HCT116 (cell line): ENCODE data around the gene POU1F1. TPM values are rescaled to one million over a fixed set of nuclear protein-coding genes. Genes with fewer than 3 reads are reported as not detected.
A peak's percentile ranks its signal among the peaks of the same experiment; 100 is the strongest.

Experiments
- ATAC-seq: fragments of 200-7000 bp; cut with Tn5 transposase; 2 replicates; pipeline ENCODE4 v1.9.1; 2020; ENCODE audit warnings: mild to moderate bottlenecking, moderate library complexity
- BruUV-seq: library from RNA; stranded (reverse); fragments of 400-500 nt; replicated peaks from 2 replicates; lab custom pipeline; 2021; lab: Mats Ljungman, UMichigan
- CTCF ChIA-PET: fragments of 300-600 bp; sonication (Branson Sonifier 250); formaldehyde crosslinking; loops from one replicate; lab custom pipeline; 2021; ENCODE audit warnings: antibody characterized with exemption; lab: Charles Lee
- POLR2A ChIA-PET: fragments of 300-600, 350-600 bp; sonication (Branson Sonifier 250); formaldehyde crosslinking; loops from one replicate; lab custom pipeline; 2021; ENCODE audit warnings: antibody characterized with exemption; lab: Charles Lee
- RAD21 ChIA-PET, 2 experiments: fragments of 300-600 bp; sonication (Branson Sonifier 250); formaldehyde crosslinking; loops; one replicate each; lab custom pipeline; 2023; ENCODE audit warnings: low total read pairs in 2 of 2; ENCODE audit not compliant: uncharacterized antibody in 2 of 2, unreplicated experiment in 2 of 2, low non-redundant PET in 1 of 2; lab: Charles Lee
- DNase-seq: peaks from one replicate; pipeline ENCODE4 v3.0.0-alpha.2; 2010; ENCODE audit warnings: low read depth, low spot score
- H2AFZ ChIP-seq: fragments of 200-600 bp; shearing (Covaris generic), sonication (generic); 2 replicates; pipeline ENCODE4 v1.6.1; 2017; ENCODE audit warnings: low read depth, mixed run types, mixed read lengths, antibody characterized with exemption, low read length; ENCODE audit not compliant: poor library complexity, severe bottlenecking
- H3K27ac ChIP-seq: 2 replicates; pipeline ENCODE4 v1.5.1; 2012; ENCODE audit warnings: low read depth, low read length
- H3K27me3 ChIP-seq: fragments of 200-600 bp; sonication (generic); 2 replicates; pipeline ENCODE4 v1.6.1; 2016; ENCODE audit warnings: mixed run types, low read length, mixed read lengths; ENCODE audit not compliant: insufficient read depth
- H3K36me3 ChIP-seq, 2 experiments: fragments of 200-500 bp in 1 of 2; fragments of 200-600 bp in 1 of 2; sonication (Bioruptor generic) in 1 of 2; sonication (generic) in 1 of 2; 2 replicates each; pipeline versions ENCODE4 v1.5.1 to v1.6.1; 2014 to 2016; ENCODE audit warnings: low read length in 2 of 2, inconsistent platforms in 1 of 2, mixed read lengths in 1 of 2, mixed run types in 1 of 2; ENCODE audit not compliant: insufficient read depth in 2 of 2, control insufficient read depth in 1 of 2
- H3K4me1 ChIP-seq, 2 experiments: fragments of 200-600 bp in 1 of 2; sonication (generic) in 1 of 2; 2 replicates each; pipeline versions ENCODE4 v1.5.1 to v1.6.1; 2012 to 2017; ENCODE audit warnings: low read length in 2 of 2, inconsistent platforms in 1 of 2, mild to moderate bottlenecking in 1 of 2, mixed read lengths in 1 of 2, mixed run types in 1 of 2, moderate library complexity in 1 of 2; ENCODE audit not compliant: insufficient read depth in 2 of 2, control insufficient read depth in 1 of 2
- H3K4me2 ChIP-seq: fragments of 200-600 bp; sonication (generic); 2 replicates; pipeline ENCODE4 v1.6.1; 2017; ENCODE audit warnings: mixed run types, low read length, mixed read lengths
- H3K4me3 ChIP-seq, 2 experiments: fragments of 200-600 bp in 1 of 2; sonication (generic) in 1 of 2; replicated peaks in 1 of 2; 2 replicates each; pipeline ENCODE4 v1.5.1; 2011 to 2016; ENCODE audit warnings: low read length in 2 of 2, control low read depth in 1 of 2, low read depth in 1 of 2, mild to moderate bottlenecking in 1 of 2, mixed read lengths in 1 of 2, mixed run types in 1 of 2
- H3K79me2 ChIP-seq: fragments of 200-600 bp; sonication (generic); 2 replicates; pipeline ENCODE4 v1.6.1; 2017; ENCODE audit warnings: mild to moderate bottlenecking, mixed run types, low read length, moderate library complexity, mixed read lengths; ENCODE audit not compliant: insufficient read depth
- H3K9ac ChIP-seq: fragments of 200-600 bp; sonication (generic); 2 replicates; pipeline ENCODE4 v1.6.1; 2016; ENCODE audit warnings: low read length, mixed read lengths
- H3K9me2 ChIP-seq: fragments of 200-600 bp; sonication (generic), shearing (Covaris generic); 2 replicates; pipeline ENCODE4 v1.6.1; 2017; ENCODE audit warnings: mixed run types, mild to moderate bottlenecking, moderate library complexity; ENCODE audit not compliant: insufficient read depth
- H3K9me3 ChIP-seq, 2 experiments: fragments of 200-500 bp in 1 of 2; fragments of 200-600 bp in 1 of 2; sonication (Bioruptor generic) in 1 of 2; sonication (generic) in 1 of 2; 2 replicates each; pipeline ENCODE4 v1.6.1; 2014 to 2017; ENCODE audit warnings: low read length in 2 of 2, mixed read lengths in 2 of 2, inconsistent platforms in 1 of 2, low read depth in 1 of 2, mild to moderate bottlenecking in 1 of 2, mixed run types in 1 of 2, moderate library complexity in 1 of 2; ENCODE audit not compliant: control insufficient read depth in 1 of 2, insufficient read depth in 1 of 2
- H4K20me1 ChIP-seq: fragments of 200-600 bp; sonication (generic), shearing (Covaris generic); 2 replicates; pipeline ENCODE4 v1.6.1; 2017; ENCODE audit warnings: mixed run types, mild to moderate bottlenecking, moderate library complexity; ENCODE audit not compliant: insufficient read depth
- CBX3 ChIP-seq: IDR thresholded peaks from 2 replicates; pipeline ENCODE4 v1.6.1; 2012; ENCODE audit warnings: low read depth
- CEBPB ChIP-seq: IDR thresholded peaks from 2 replicates; pipeline ENCODE4 v1.6.1; 2012; ENCODE audit warnings: low read depth
- EGR1 ChIP-seq: IDR thresholded peaks from 2 replicates; pipeline ENCODE4 v1.6.1; 2012; ENCODE audit warnings: low read depth
- EZH2 ChIP-seq: fragments of 200-600 bp; sonication (generic); IDR thresholded peaks from 2 replicates; pipeline ENCODE4 v1.6.1; 2017; ENCODE audit warnings: antibody characterized with exemption, mixed run types
- EZH2phosphoT487 ChIP-seq: fragments of 200-600 bp; IDR thresholded peaks from 2 replicates; pipeline ENCODE4 v1.6.1; 2018; ENCODE audit warnings: antibody characterized with exemption, borderline replicate concordance
- JUND ChIP-seq: IDR thresholded peaks from 2 replicates; pipeline ENCODE4 v1.6.1; 2012
- POLR2A ChIP-seq: IDR thresholded peaks from 2 replicates; pipeline ENCODE4 v1.7.0; 2011; ENCODE audit warnings: borderline replicate concordance; ENCODE audit not compliant: insufficient read depth, insufficient read length; ENCODE audit errors: extremely low read depth
- RAD21 ChIP-seq: IDR thresholded peaks from 2 replicates; pipeline ENCODE4 v1.6.1; 2012; ENCODE audit warnings: low read depth, mild to moderate bottlenecking
- REST ChIP-seq: IDR thresholded peaks from 2 replicates; pipeline ENCODE4 v1.6.1; 2012; ENCODE audit warnings: low read depth
- SIN3A ChIP-seq: IDR thresholded peaks from 2 replicates; pipeline ENCODE4 v1.6.1; 2012; ENCODE audit warnings: low read depth
- SP1 ChIP-seq: IDR thresholded peaks from 2 replicates; pipeline ENCODE4 v1.6.1; 2012; ENCODE audit warnings: low read depth
- SRF ChIP-seq: IDR thresholded peaks from 2 replicates; pipeline ENCODE4 v1.6.1; 2012; ENCODE audit warnings: low read depth
- TCF7L2 ChIP-seq: IDR thresholded peaks from 2 replicates; pipeline ENCODE4 v1.7.0; 2011; ENCODE audit warnings: borderline replicate concordance, inconsistent platforms; ENCODE audit not compliant: insufficient read depth, insufficient read length; ENCODE audit errors: extremely low read depth
- YY1 ChIP-seq: IDR thresholded peaks from 2 replicates; pipeline ENCODE4 v1.6.1; 2011; ENCODE audit warnings: low read length, low read depth, moderate library complexity, mild to moderate bottlenecking; ENCODE audit not compliant: insufficient replicate concordance; ENCODE audit errors: extremely low read depth
- ZBTB33 ChIP-seq: IDR thresholded peaks from 2 replicates; pipeline ENCODE4 v1.6.1; 2011; ENCODE audit warnings: mild to moderate bottlenecking, low read length, moderate library complexity; ENCODE audit not compliant: insufficient replicate concordance; ENCODE audit errors: extremely low read depth
- ZFX ChIP-seq: fragments of 450-650 bp; IDR thresholded peaks from 2 replicates; pipeline ENCODE4 v1.6.1; 2017
- ZNF274 ChIP-seq: fragments of 200-500 bp; sonication (Bioruptor generic); IDR thresholded peaks from 2 replicates; pipeline ENCODE4 v1.6.1; 2014; ENCODE audit warnings: mild to moderate bottlenecking, low read depth, low read length, inconsistent platforms
- intact Hi-C: fragments of 100-400 bp; cut with micrococcal nuclease; formaldehyde crosslinking; loops from 2 replicates; pipeline ENCODE4 v1.10.0; 2022
- total RNA-seq: library from RNA; stranded (reverse); gene quantifications from one replicate; pipeline ENCODE4 v1.2.1, GENCODE V29; 2021; ENCODE audit not compliant: unreplicated experiment
- TF ChIP-seq, protein P1 (sequence below): IDR thresholded peaks from 2 replicates; pipeline ENCODE4 v1.6.1; 2012
- TF ChIP-seq, protein P2 (sequence below): IDR thresholded peaks from 2 replicates; pipeline ENCODE4 v1.6.1; 2012

Gene POU1F1
- total RNA-seq, 1 experiment from 2014 or later, result not detected

GRCh38 chr3:87311309-87311708 is 34.9 kb upstream of the POU1F1 start:
- H3K9ac ChIP-seq, result no peak overlapping the region
- H3K4me3 ChIP-seq, result no peak overlapping the region
- no peaks in the 10 kb centered on the region for H4K20me1 ChIP-seq
- POLR2A ChIA-PET, result no interaction called here
- no peak overlapping the region for H3K27ac ChIP-seq
- H3K79me2 ChIP-seq, result no peaks in the 10 kb centered on the region
- H3K9me2 ChIP-seq, result no peaks in the 10 kb centered on the region
- no peak for ATAC-seq
- CTCF ChIA-PET, result interaction anchor here (2.2 kb wide), 1 partner anchor 694 kb away, joined by 6 read pairs; no protein-coding TSS in a partner anchor
- no TSS peak for BruUV-seq
- no peaks in the 10 kb centered on the region for H3K9me3 ChIP-seq
- peak overlapping the region; percentile 77 for H2AFZ ChIP-seq
- DNase-seq, result no peak
- TF ChIP-seq REST (no peak), TCF7L2 (no peak), ZNF274 (no peak), RAD21 (no peak), YY1 (no peak), SP1 (no peak), SRF (no peak), EGR1 (no peak), EZH2phosphoT487 (no peak), CBX3 (no peak), ZFX (no peak), POLR2A (no peak), EZH2 (no peak), SIN3A (no peak), CEBPB (no peak), ZBTB33 (no peak), JUND (no peak)
- TF ChIP-seq, protein P1, sequence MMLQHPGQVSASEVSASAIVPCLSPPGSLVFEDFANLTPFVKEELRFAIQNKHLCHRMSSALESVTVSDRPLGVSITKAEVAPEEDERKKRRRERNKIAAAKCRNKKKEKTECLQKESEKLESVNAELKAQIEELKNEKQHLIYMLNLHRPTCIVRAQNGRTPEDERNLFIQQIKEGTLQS, result no peak
- TF ChIP-seq, protein P2, sequence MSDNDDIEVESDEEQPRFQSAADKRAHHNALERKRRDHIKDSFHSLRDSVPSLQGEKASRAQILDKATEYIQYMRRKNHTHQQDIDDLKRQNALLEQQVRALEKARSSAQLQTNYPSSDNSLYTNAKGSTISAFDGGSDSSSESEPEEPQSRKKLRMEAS, result no peak
- TF ChIP-seq, all 23 proteins: peak for 0
- H3K36me3 ChIP-seq, result no peaks in the 10 kb centered on the region
- no peaks in the 10 kb centered on the region for H3K27me3 ChIP-seq
- peaks cover 2 to 16% of the 10 kb centered on the region in 2 experiments; a peak in 2 of 4 replicates for H3K4me1 ChIP-seq
- intact Hi-C loops, result no loop called here
- RAD21 ChIA-PET, result no interaction called here
- no peak overlapping the region for H3K4me2 ChIP-seq
